ENCODE measurements around the gene E2F6. TPM values are rescaled to one million over a fixed set of nuclear protein-coding genes. Genes with fewer than 3 reads are reported as not detected.
A peak's percentile ranks its signal among the peaks of the same experiment; 100 is the strongest.

The E2F6 gene
- polyA plus RNA-seq, 1 of the 3 experiments (the other 2 are of a cell fraction) = 15.3 TPM

- TF ChIP-seq NFIC (IDR thresholded peaks at IDR 0.05; ENCODE audit: borderline replicate concordance) (peak; percentile 46; the same call in 1 of the 2 replicates), RXRA (IDR thresholded peaks at IDR 0.05; ENCODE audit: borderline replicate concordance, low read depth) (no peak), CTCF (IDR thresholded peaks at IDR 0.05) (no peak), RFX5 (IDR thresholded peaks at IDR 0.05; ENCODE audit: low read length) (no peak), USF1 (IDR thresholded peaks at IDR 0.05; ENCODE audit: borderline replicate concordance, low read depth) (no peak), TAF1 (IDR thresholded peaks at IDR 0.05; ENCODE audit: borderline replicate concordance, low read depth, low read length) (no peak)
Observed at GRCh38 chr2:11505652-11506610, 40.0 kb upstream of the E2F6 start (continued).

GRCh38 chr2:11503354-11503927 is 37.5 kb upstream of the E2F6 start:
- CTCF ChIA-PET = interaction anchor here (1.0 kb wide), 1 partner anchor 371 kb away, joined by 3 read pairs; no protein-coding TSS in a partner anchor
- Histone ChIP-seq H3K27ac (ENCODE audit: low read depth in 2 of 2, low read length in 1 of 2) (no peak overlapping the region), H3K9me3 (peaks cover 7% of the 10 kb centered on the region; the same call in 1 of the 2 replicates)

More at GRCh38 chr2:11503354-11503927, 37.5 kb upstream of the E2F6 start:
- Histone ChIP-seq H3K9ac (no peak overlapping the region), H3K4me3 (ENCODE audit: low read depth in 2 of 2, low read length in 1 of 2) (no peak overlapping the region), H3K4me1 (ENCODE audit: control insufficient read depth in 1 of 2, insufficient read depth in 2 of 2, low read depth in 1 of 2, low read length in 1 of 2) (peaks cover 0 to 22% of the 10 kb centered on the region in 2 experiments; a peak in 2 of 4 replicates), H2AFZ (ENCODE audit: low read depth) (no peak overlapping the region), H3K27me3 (ENCODE audit: insufficient read depth) (no peaks in the 10 kb centered on the region), H3K79me2 (ENCODE audit: insufficient read depth) (no peaks in the 10 kb centered on the region), H3F3A (replicated peaks; ENCODE audit: insufficient read depth) (no peaks in the 10 kb centered on the region), H4K20me1 (ENCODE audit: insufficient read depth) (no peaks in the 10 kb centered on the region), H3K4me2 (no peak overlapping the region), H3K36me3 (replicated peaks in 1 of 2; ENCODE audit: control insufficient read depth in 1 of 2, insufficient read depth in 2 of 2, low read length in 1 of 2) (no peaks in the 10 kb centered on the region), H3K9me2 (no peaks in the 10 kb centered on the region)
- TF ChIP-seq USF2 (IDR thresholded peaks at IDR 0.05; ENCODE audit: borderline replicate concordance, low read depth, low read length) = no peak
- TF ChIP-seq REST (IDR thresholded peaks at IDR 0.05; ENCODE audit: low read depth, low read length) = no peak
- TF ChIP-seq EZH2phosphoT487 (IDR thresholded peaks at IDR 0.05; ENCODE audit: borderline replicate concordance, low read depth) = no peak
- no peak for TF ChIP-seq JUND (IDR thresholded peaks at IDR 0.05)
- POLR2A ChIA-PET = no interaction called here
- WGBS (ENCODE audit: low lambda C conversion rate) = 66% methylated on average over 8 of the region's 8 CpGs
- no peak for DNase-seq

All from SK-N-SH (cell line).